ENCODE data around the gene SAP25.
A peak's percentile ranks its signal among the peaks of the same experiment; 100 is the strongest.
"Not testable (repeated sequence)": the region's sequence is repeated elsewhere in the genome, so short reads cannot be mapped to it uniquely, and the experiment has no call there.

SAP25 gene

DNA sequence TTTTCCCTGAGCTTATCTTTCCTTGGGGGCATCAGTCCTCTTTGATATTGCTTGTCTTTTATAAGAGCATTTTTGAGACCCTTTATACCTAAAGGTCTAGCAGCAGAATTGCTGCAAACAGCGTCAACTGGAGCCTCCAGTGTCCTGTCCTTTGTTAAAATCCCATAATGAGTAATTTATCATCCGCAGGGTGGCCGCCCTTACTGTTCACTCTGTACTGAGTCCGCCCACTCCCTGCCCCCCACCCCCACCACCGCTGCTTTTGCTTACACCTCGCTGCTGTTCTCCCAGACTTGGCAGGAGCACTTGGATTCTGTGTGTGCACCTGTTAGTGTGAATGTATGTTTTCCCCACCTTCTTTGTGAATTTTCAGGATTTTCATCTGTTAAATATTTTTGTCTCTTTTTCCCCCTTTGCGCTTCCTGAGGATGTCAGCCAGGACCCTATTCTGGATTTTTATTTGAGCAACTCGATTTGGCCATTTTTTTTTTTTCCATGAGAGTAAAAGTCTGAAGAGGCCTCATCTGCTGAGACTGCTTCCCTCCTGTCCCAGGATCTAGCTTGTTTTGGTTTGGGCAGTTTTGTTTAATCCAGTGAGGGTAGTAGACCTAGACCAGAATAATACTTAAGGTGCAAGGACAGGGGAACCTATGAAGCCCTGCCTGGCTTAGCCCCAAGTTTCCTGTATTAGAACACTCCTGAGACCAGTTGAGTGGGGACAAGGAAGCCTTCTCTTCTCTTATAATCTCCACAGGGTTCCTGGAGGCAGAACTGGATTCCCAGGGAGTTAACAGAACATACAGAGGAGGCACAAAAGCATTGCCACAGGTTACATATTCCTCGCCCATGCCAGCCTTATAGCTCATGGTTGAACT lies 26.5 kb downstream of the SAP25 start:
- Histone ChIP-seq H3K4me3 (ENCODE audit: low read depth in 1 of 5, low read length in 5 of 5) (no peak overlapping the region), H3K4me1 (ENCODE audit: control insufficient read depth in 5 of 5, insufficient read depth in 5 of 5, low read length in 5 of 5) (peaks cover 6 to 52% (median 15%) of the 10 kb centered on the region in 5 donors), H3K36me3 (ENCODE audit: control insufficient read depth in 5 of 5, insufficient read depth in 5 of 5, low read length in 5 of 5) (peaks cover 0 to 12% (median 2%) of the 10 kb centered on the region in 5 donors), H3K9me3 (ENCODE audit: control insufficient read depth in 5 of 5, low read length in 5 of 5) (no peaks in the 10 kb centered on the region), H3K9ac (ENCODE audit: low read length in 5 of 5) (peak overlapping the region in 3 of 5 donors; percentile 21 to 56 (median 39)), H3K27ac (ENCODE audit: low read depth, low read length) (peak overlapping the region; percentile 83), H3K27me3 (ENCODE audit: control insufficient read depth in 5 of 5, insufficient read depth in 4 of 5, low read length in 5 of 5) (no peaks in the 10 kb centered on the region)

DNA sequence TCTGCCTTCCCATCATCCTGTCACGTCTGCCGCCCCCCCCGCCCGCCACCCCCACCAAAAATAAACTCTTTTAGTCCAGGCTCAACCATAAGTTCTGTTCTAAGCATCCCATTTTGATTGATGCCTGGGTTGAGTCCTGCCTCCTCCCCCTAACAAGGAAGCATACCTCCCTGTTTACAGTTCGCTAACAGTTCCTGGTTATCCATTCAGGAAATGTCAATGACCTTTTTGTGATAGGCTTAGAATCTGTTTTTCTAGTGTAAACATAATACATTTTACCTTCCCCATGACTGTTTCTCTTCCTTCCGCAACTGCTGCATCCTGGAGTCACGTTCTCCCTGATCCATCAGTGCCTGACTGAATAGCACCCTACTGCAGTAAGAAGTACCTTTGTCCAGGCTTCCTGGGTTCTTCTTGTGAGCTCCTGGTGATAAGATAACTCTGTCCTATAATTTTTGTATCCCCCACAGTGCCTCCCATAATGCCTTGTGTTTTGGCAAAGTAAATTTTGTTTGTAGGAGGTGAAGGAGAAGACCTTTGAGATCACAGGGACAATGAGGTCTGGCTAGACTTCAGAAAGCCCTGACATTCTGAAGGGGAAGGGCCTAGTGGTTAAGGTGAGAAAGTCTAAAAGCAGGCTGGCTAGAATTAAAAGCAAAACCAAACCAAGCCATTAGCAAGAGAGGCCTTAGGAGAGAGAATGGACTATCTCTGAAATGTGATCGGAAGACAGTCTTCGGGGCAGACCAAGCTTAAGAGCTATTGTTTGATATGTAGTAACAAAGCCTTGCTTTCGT lies 27.4 kb downstream of the SAP25 start:
- peaks cover 6 to 52% (median 15%) of the 10 kb centered on the region in 5 donors for H3K4me1 ChIP-seq (ENCODE audit: control insufficient read depth in 5 of 5, insufficient read depth in 5 of 5, low read length in 5 of 5)
- H3K27ac ChIP-seq (ENCODE audit: low read depth, low read length): peak overlapping the region; percentile 83
- H3K36me3 ChIP-seq (ENCODE audit: control insufficient read depth in 5 of 5, insufficient read depth in 5 of 5, low read length in 5 of 5): peaks cover 0 to 9% (median 2%) of the 10 kb centered on the region in 5 donors
- H3K4me3 ChIP-seq (ENCODE audit: low read depth in 1 of 5, low read length in 5 of 5): peak overlapping the region in 1 of 5 donors; percentile 36
- H3K27me3 ChIP-seq (ENCODE audit: control insufficient read depth in 5 of 5, insufficient read depth in 4 of 5, low read length in 5 of 5): no peaks in the 10 kb centered on the region
- H3K9ac ChIP-seq (ENCODE audit: low read length in 5 of 5): peak overlapping the region in 2 of 5 donors; percentile 45 to 56
- H3K9me3 ChIP-seq (ENCODE audit: control insufficient read depth in 5 of 5, low read length in 5 of 5): no peaks in the 10 kb centered on the region

DNA sequence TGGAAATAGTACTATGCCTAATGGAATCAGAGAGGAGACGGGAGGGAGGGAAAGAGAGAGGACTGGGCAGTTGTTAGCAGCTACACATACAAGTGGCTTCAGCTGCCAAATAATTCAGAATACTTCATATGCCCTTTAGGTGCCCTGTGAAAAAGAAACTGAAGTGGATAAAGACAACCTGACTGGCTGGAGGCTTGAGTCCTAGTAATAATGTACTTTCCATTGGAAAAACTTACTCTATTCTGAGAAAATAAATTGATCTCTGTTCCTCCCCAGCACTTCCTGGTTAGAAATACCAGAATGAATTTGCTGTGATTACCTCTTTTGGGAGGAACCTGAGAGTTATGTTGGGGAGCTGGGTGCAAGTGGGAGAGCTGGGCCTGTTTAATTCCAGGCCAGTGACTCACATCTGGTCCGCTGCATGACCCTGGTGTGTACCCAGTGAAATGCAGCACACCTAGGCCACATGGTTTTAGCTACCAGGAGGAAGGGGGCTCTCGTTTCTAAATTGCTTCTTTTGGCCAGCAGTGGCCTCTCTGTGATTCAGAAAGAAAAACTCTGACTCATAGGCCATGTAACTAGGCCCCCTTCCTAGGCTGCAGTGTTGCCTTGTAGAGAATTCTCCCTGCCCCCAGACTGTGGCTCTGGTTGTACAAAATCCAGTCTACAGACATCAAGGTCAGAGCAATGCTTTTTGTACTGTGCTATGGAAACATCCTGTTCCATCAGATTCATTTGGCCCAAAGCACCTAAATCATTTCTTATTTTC lies 28.2 kb downstream of the SAP25 start:
- peak overlapping the region in 3 of 5 donors; percentile 19 to 49 (median 45) for H3K9ac ChIP-seq (ENCODE audit: low read length in 5 of 5)
- peaks cover 6 to 52% (median 15%) of the 10 kb centered on the region in 5 donors for H3K4me1 ChIP-seq (ENCODE audit: control insufficient read depth in 5 of 5, insufficient read depth in 5 of 5, low read length in 5 of 5)

DNA sequence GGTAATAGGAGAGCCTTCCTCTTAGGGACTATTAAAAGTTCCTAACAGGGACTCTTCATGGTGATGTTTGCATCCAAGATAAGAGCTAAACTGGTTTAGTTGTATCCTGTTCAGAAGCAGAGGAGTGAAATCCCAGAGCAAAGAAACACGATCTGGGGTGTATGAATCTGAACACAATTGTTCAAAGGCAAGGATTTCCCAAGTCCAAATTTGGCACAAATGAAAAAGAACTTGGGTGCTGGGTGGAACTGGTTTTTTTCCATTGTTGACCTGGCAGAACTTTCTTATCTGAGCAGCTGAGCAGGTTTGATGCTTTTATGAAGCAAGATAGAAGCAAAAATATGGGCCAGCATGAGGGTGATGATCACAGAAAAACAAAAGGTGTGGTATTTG lies 28.7 kb downstream of the SAP25 start:
- no peaks in the 10 kb centered on the region for H3K27me3 ChIP-seq (ENCODE audit: control insufficient read depth in 5 of 5, insufficient read depth in 4 of 5, low read length in 5 of 5)
- H3K27ac ChIP-seq (ENCODE audit: low read depth, low read length): peak overlapping the region; percentile 83
- H3K4me1 ChIP-seq (ENCODE audit: control insufficient read depth in 5 of 5, insufficient read depth in 5 of 5, low read length in 5 of 5): peaks cover 9 to 57% (median 20%) of the 10 kb centered on the region in 5 donors
- H3K36me3 ChIP-seq (ENCODE audit: control insufficient read depth in 5 of 5, insufficient read depth in 5 of 5, low read length in 5 of 5): peaks cover 0 to 4% (median 0%) of the 10 kb centered on the region in 5 donors
- H3K4me3 ChIP-seq (ENCODE audit: low read depth in 1 of 5, low read length in 5 of 5): no peak overlapping the region
- peak overlapping the region in 2 of 5 donors; percentile 19 to 33 for H3K9ac ChIP-seq (ENCODE audit: low read length in 5 of 5)
- no peaks in the 10 kb centered on the region for H3K9me3 ChIP-seq (ENCODE audit: control insufficient read depth in 5 of 5, low read length in 5 of 5)

More for the DNA sequence above, 28.2 kb downstream of the SAP25 start:
- no peaks in the 10 kb centered on the region for H3K27me3 ChIP-seq (ENCODE audit: control insufficient read depth in 5 of 5, insufficient read depth in 4 of 5, low read length in 5 of 5)
- peaks cover 0 to 7% (median 2%) of the 10 kb centered on the region in 5 donors for H3K36me3 ChIP-seq (ENCODE audit: control insufficient read depth in 5 of 5, insufficient read depth in 5 of 5, low read length in 5 of 5)
- no peaks in the 10 kb centered on the region for H3K9me3 ChIP-seq (ENCODE audit: control insufficient read depth in 5 of 5, low read length in 5 of 5)
- H3K27ac ChIP-seq (ENCODE audit: low read depth, low read length): peak overlapping the region; percentile 83
- H3K4me3 ChIP-seq (ENCODE audit: low read depth in 1 of 5, low read length in 5 of 5): no peak overlapping the region

DNA sequence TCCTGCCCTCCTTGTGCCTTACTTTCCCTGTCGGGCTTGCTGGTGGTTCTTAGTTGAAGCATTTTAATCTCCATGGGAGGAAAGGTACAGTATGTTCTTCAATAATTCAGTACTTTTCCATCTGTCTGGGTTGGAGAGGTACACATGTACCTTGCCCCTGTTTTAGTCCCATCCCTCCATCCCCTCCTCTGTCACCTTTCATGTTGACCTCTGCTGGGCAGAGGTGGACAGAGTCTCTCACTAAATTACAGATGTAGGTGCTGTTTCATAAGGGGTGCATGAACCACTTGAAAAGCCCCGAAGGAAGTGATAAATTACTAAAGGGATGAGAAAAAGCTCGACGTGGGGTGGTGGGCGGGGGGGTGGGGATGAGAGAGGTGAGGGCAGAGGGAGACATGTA lies 29.3 kb downstream of the SAP25 start:
- Histone ChIP-seq H3K9ac (ENCODE audit: low read length in 5 of 5) (peak overlapping the region in 1 of 5 donors; percentile 8), H3K4me3 (ENCODE audit: low read depth in 1 of 5, low read length in 5 of 5) (no peak overlapping the region), H3K27me3 (ENCODE audit: control insufficient read depth in 5 of 5, insufficient read depth in 4 of 5, low read length in 5 of 5) (no peaks in the 10 kb centered on the region), H3K4me1 (ENCODE audit: control insufficient read depth in 5 of 5, insufficient read depth in 5 of 5, low read length in 5 of 5) (peaks cover 14 to 62% (median 25%) of the 10 kb centered on the region in 5 donors), H3K9me3 (ENCODE audit: control insufficient read depth in 5 of 5, low read length in 5 of 5) (no peaks in the 10 kb centered on the region), H3K36me3 (ENCODE audit: control insufficient read depth in 5 of 5, insufficient read depth in 5 of 5, low read length in 5 of 5) (peaks cover 0 to 4% (median 0%) of the 10 kb centered on the region in 5 donors), H3K27ac (ENCODE audit: low read depth, low read length) (peak overlapping the region; percentile 83)

DNA sequence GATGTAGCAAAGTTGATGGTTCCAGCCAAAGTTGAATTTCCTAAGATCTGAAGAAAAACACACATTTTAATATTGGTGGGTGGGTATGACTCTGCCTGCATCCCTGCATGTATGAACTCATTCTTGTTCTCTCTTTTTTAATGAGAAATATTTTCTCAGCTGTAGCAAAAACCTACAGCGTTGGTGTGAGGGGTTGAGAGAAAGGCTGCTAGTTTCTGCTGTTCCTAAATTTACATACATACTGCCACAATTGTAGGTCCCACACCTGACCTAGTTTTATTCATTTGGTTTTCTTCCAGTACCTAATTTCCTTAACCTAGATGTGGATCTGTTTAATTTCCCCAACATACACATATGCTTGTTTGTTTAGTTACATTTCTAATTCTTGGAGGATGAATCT lies 30.1 kb downstream of the SAP25 start:
- no peak overlapping the region for H3K27ac ChIP-seq (ENCODE audit: low read depth, low read length)
- H3K27me3 ChIP-seq (ENCODE audit: control insufficient read depth in 5 of 5, insufficient read depth in 4 of 5, low read length in 5 of 5): no peaks in the 10 kb centered on the region
- H3K9ac ChIP-seq (ENCODE audit: low read length in 5 of 5): no peak overlapping the region
- H3K36me3 ChIP-seq (ENCODE audit: control insufficient read depth in 5 of 5, insufficient read depth in 5 of 5, low read length in 5 of 5): no peaks in the 10 kb centered on the region
- H3K4me1 ChIP-seq (ENCODE audit: control insufficient read depth in 5 of 5, insufficient read depth in 5 of 5, low read length in 5 of 5): peaks cover 14 to 56% (median 26%) of the 10 kb centered on the region in 5 donors
- no peaks in the 10 kb centered on the region for H3K9me3 ChIP-seq (ENCODE audit: control insufficient read depth in 5 of 5, low read length in 5 of 5)
- H3K4me3 ChIP-seq (ENCODE audit: low read depth in 1 of 5, low read length in 5 of 5): no peak overlapping the region

DNA sequence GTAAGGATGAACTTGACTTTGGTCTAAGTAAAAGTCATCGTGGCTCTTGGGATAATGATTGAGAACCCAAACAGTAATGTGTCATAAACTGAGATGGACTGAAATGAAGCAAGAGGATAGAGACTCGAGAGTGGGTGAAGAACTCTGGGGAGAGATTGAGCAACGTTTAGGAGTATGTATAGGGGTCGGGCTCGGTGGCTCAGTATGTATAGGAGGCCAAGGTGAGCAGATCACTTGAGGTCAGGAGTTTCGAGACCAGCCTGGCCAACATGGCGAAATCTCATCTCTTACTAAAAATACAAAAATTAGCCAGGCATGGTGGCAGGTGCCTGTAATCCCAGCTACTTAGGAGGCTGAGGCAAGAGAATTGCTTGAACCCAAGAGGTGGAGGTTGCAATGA lies 32.4 kb downstream of the SAP25 start:
- H3K27me3 ChIP-seq (ENCODE audit: control insufficient read depth in 5 of 5, insufficient read depth in 4 of 5, low read length in 5 of 5); H3K4me3 ChIP-seq (ENCODE audit: low read depth in 1 of 5, low read length in 5 of 5); H3K27ac ChIP-seq (ENCODE audit: low read depth, low read length); H3K36me3 ChIP-seq (ENCODE audit: control insufficient read depth in 5 of 5, insufficient read depth in 5 of 5, low read length in 5 of 5); H3K9me3 ChIP-seq (ENCODE audit: control insufficient read depth in 5 of 5, low read length in 5 of 5); H3K9ac ChIP-seq (ENCODE audit: low read length in 5 of 5): not testable (repeated sequence)
- peaks cover 8 to 38% (median 24%) of the 10 kb centered on the region in 5 donors for H3K4me1 ChIP-seq (ENCODE audit: control insufficient read depth in 5 of 5, insufficient read depth in 5 of 5, low read length in 5 of 5)

DNA sequence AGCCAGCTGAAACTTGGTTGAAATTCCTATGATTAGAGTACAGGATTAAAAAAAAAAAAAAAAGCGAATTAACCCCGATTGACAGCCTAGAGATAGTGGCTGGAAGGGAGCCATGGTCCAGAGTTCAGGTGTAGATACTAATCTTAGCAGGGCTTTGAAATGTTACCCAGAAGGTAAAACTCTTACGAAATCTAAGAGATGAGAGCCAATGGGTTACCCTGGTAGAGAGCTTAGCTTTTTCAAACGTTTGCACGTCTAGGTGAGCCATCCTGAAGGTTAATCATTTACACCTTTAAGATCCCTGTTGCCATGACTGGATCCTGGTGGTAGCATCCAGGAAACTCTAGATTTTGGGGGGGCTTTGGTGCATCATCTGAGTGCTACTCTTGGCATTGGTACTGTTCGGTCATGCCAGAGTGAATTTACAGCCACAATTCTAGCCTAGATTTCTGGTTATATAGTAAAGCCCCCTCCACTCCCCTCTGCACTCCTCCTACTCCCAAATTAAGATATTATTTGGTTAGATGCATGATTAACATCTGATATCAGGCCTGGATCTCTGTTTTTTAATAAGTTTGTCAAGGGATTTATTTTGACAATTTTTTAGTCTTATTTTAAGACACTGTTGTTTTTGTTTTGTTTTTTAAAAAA lies 33.5 kb downstream of the SAP25 start:
- H3K9ac ChIP-seq (ENCODE audit: low read length in 5 of 5): peak overlapping the region; percentile 28 to 79 (median 51)
- no peaks in the 10 kb centered on the region for H3K9me3 ChIP-seq (ENCODE audit: control insufficient read depth in 5 of 5, low read length in 5 of 5)
- no peak overlapping the region for H3K27ac ChIP-seq (ENCODE audit: low read depth, low read length)

DNA sequence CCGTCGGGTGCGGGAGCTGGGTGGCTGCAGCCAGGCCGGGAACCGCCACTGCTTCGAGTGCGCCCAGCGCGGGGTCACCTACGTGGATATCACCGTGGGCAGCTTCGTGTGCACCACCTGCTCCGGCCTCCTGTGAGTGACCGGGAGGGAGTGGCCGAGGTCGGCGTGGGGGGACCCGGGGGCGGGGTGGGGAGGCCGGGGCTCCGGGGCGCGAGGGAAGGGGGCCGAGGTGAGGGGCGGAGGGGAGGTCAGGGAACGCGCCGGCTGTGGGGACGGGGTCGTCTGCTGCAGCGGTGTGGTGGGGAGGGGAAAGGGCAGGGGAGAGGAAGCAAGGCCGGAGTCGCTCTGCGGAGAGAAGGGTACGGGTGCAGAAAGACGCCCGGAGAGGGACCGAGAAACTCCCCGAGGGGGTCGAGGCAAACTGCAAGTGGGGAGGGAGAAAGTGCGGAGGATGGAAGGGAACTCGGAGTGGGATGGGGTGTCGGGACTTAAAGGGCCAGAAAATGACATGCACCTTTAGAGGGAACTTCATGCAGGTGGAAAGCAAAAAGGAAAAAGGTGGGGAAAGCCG lies 34.2 kb downstream of the SAP25 start:
- Histone ChIP-seq H3K4me1 (ENCODE audit: control insufficient read depth in 5 of 5, insufficient read depth in 5 of 5, low read length in 5 of 5) (peaks cover 3 to 20% (median 14%) of the 10 kb centered on the region in 5 donors), H3K4me3 (ENCODE audit: low read depth in 1 of 5, low read length in 5 of 5) (peak overlapping the region; percentile 70 to 85 (median 78)), H3K36me3 (ENCODE audit: control insufficient read depth in 5 of 5, insufficient read depth in 5 of 5, low read length in 5 of 5) (no peaks in the 10 kb centered on the region), H3K9ac (ENCODE audit: low read length in 5 of 5) (peak overlapping the region in 4 of 5 donors; percentile 51 to 79 (median 62)), H3K9me3 (ENCODE audit: control insufficient read depth in 5 of 5, low read length in 5 of 5) (no peaks in the 10 kb centered on the region), H3K27me3 (ENCODE audit: control insufficient read depth in 5 of 5, insufficient read depth in 4 of 5, low read length in 5 of 5) (no peaks in the 10 kb centered on the region), H3K27ac (ENCODE audit: low read depth, low read length) (no peak overlapping the region)

More for the DNA sequence above, 33.5 kb downstream of the SAP25 start:
- Histone ChIP-seq H3K36me3 (ENCODE audit: control insufficient read depth in 5 of 5, insufficient read depth in 5 of 5, low read length in 5 of 5) (no peaks in the 10 kb centered on the region), H3K27me3 (ENCODE audit: control insufficient read depth in 5 of 5, insufficient read depth in 4 of 5, low read length in 5 of 5) (no peaks in the 10 kb centered on the region), H3K4me3 (ENCODE audit: low read depth in 1 of 5, low read length in 5 of 5) (peak overlapping the region; percentile 70 to 85 (median 78)), H3K4me1 (ENCODE audit: control insufficient read depth in 5 of 5, insufficient read depth in 5 of 5, low read length in 5 of 5) (peaks cover 4 to 27% (median 17%) of the 10 kb centered on the region in 5 donors)

Measured in subcutaneous abdominal adipose tissue (tissue), 5 donors.